ENCODE measurements around the gene SPON1.
"Not testable (repeated sequence)": the region's sequence is repeated elsewhere in the genome, so short reads cannot be mapped to it uniquely, and the experiment has no call there.

The SPON1 gene

DNA sequence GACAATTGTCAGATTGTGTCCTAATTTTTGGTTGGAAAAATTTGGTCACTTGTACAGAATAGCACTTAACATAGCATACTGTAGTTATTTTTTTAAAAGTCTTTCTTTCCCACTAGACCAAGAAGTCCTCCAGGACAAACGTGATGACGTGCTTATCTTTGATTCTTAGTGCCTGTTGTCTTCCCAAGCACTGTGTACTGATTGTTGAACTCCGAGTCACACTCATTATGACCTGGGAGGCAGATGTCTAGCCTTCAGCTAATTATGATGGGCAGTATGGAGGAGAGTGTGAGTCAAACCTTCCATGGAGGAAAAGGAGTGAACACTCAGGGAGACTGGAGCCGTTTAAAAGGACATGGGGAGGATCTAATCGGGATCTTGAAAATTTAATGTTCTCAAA lies 119.8 kb downstream of the SPON1 start:
- CTCF ChIA-PET, result no interaction called here
- no peak for DNase-seq (ENCODE audit: extremely low spot score)

DNA sequence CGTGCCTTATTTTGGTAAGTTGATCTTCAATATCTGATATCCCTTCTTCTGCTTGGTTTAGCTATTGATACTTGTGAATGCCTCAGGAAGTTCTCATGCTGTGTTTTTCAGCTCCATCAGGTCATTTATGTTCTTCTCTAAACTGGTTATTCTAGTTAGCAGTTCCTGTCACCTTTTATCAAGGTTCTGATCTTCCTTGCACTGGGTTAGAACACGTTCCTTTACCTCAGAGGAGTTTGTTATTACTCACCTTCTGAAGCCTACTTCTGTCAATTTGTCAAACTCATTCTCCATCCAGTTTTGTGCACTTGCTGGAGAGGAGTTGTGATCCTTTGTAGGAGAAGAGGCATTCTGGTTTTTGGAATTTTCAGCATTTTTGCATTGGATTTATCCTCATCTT lies 126.3 kb downstream of the SPON1 start:
- CTCF ChIA-PET; POLR2A ChIA-PET; DNase-seq (ENCODE audit: extremely low spot score): not testable (repeated sequence)

More for the DNA sequence above, 119.8 kb downstream of the SPON1 start:
- TF ChIP-seq BHLHE40 (IDR thresholded peaks at IDR 0.05; ENCODE audit: borderline replicate concordance), result no peak
- TF ChIP-seq NFRKB (IDR thresholded peaks at IDR 0.05), result no peak
- TF ChIP-seq HDGF (IDR thresholded peaks at IDR 0.05; ENCODE audit: borderline replicate concordance), result no peak
- no peak for TF ChIP-seq FOXM1 (IDR thresholded peaks at IDR 0.05; ENCODE audit: borderline replicate concordance)
- no peak for TF ChIP-seq SP1 (IDR thresholded peaks at IDR 0.05)
- TF ChIP-seq FOXA1 (IDR thresholded peaks at IDR 0.05), result no peak
- TF ChIP-seq L3MBTL2 (conservative IDR thresholded peaks at IDR 0.05), result no peak
- no peak for TF ChIP-seq CTBP1 (IDR thresholded peaks at IDR 0.05; ENCODE audit: borderline replicate concordance)
- TF ChIP-seq, protein P1, sequence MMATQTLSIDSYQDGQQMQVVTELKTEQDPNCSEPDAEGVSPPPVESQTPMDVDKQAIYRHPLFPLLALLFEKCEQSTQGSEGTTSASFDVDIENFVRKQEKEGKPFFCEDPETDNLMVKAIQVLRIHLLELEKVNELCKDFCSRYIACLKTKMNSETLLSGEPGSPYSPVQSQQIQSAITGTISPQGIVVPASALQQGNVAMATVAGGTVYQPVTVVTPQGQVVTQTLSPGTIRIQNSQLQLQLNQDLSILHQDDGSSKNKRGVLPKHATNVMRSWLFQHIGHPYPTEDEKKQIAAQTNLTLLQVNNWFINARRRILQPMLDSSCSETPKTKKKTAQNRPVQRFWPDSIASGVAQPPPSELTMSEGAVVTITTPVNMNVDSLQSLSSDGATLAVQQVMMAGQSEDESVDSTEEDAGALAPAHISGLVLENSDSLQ (IDR thresholded peaks at IDR 0.05), result no peak
- no peak for TF ChIP-seq ZNF384 (IDR thresholded peaks at IDR 0.05)
- TF ChIP-seq FOXK2 (IDR thresholded peaks at IDR 0.05), result no peak
- TF ChIP-seq LEF1 (IDR thresholded peaks at IDR 0.05; ENCODE audit: borderline replicate concordance), result no peak
- no peak for TF ChIP-seq TARDBP (IDR thresholded peaks at IDR 0.05)
- TF ChIP-seq ARNT (IDR thresholded peaks at IDR 0.05), result no peak
- TF ChIP-seq SUZ12 (IDR thresholded peaks at IDR 0.05), result no peak
- TF ChIP-seq ELF4 (IDR thresholded peaks at IDR 0.05), result no peak
- POLR2A ChIA-PET, result no interaction called here

DNA sequence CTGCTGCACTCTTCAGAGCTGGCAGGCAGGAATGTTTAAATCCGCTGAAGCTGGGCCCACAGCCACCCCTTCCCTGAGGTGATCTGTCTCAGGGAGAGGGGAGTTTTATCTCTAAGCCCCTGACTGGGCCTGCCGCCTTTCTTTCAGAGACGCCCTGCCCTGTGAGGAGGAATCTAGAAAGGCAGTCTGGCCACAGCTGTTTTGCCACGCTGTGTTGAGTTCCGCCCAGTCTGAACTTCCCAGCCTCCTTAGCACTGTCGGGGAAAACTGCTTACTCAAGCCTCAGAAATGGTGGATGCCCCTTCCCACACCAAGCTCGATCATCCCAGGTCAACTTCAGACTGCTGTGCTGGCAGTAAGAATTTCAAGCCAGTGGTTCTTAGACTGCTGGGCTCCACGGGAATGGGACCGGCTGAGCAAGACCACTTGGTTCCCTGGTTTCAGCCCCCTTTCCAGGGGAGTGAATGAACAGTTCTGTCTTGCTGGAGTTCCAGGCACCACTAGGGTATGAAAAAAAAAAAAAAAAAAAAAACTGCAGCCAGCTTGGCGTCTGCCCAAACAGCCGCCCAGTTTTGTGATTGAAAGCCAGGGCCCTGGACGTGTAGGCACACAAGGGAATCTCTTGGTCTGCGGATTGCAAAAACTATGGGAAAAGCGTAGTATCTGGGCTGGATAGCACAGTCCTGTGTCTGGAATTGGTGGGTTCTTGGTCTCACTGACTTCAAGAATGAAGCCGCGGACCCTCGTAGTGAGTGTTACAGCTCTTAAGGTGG lies 127.4 kb downstream of the SPON1 start:
- ChIA-PET CTCF (interaction anchor here (0.7 kb wide), 1 partner anchor 11 kb away, joined by 3 read pairs; no protein-coding TSS in a partner anchor), POLR2A (no interaction called here)
- DNase-seq (ENCODE audit: extremely low spot score), result no peak
- no peak for TF ChIP-seq ELF4 (IDR thresholded peaks at IDR 0.05)
- TF ChIP-seq ZNF384 (IDR thresholded peaks at IDR 0.05), result no peak
- TF ChIP-seq HDGF (IDR thresholded peaks at IDR 0.05; ENCODE audit: borderline replicate concordance), result no peak
- TF ChIP-seq SUZ12 (IDR thresholded peaks at IDR 0.05), result no peak
- TF ChIP-seq ARNT (IDR thresholded peaks at IDR 0.05), result no peak
- TF ChIP-seq FOXM1 (IDR thresholded peaks at IDR 0.05; ENCODE audit: borderline replicate concordance), result no peak
- TF ChIP-seq BHLHE40 (IDR thresholded peaks at IDR 0.05; ENCODE audit: borderline replicate concordance), result no peak
- no peak for TF ChIP-seq SP1 (IDR thresholded peaks at IDR 0.05)
- TF ChIP-seq FOXA1 (IDR thresholded peaks at IDR 0.05), result no peak
- TF ChIP-seq TARDBP (IDR thresholded peaks at IDR 0.05), result no peak
- TF ChIP-seq FOXK2 (IDR thresholded peaks at IDR 0.05), result no peak
- no peak for TF ChIP-seq LEF1 (IDR thresholded peaks at IDR 0.05; ENCODE audit: borderline replicate concordance)
- no peak for TF ChIP-seq CTBP1 (IDR thresholded peaks at IDR 0.05; ENCODE audit: borderline replicate concordance)
- no peak for TF ChIP-seq L3MBTL2 (conservative IDR thresholded peaks at IDR 0.05)
- TF ChIP-seq NFRKB (IDR thresholded peaks at IDR 0.05), result no peak
- TF ChIP-seq, protein P1 (IDR thresholded peaks at IDR 0.05), result no peak

DNA sequence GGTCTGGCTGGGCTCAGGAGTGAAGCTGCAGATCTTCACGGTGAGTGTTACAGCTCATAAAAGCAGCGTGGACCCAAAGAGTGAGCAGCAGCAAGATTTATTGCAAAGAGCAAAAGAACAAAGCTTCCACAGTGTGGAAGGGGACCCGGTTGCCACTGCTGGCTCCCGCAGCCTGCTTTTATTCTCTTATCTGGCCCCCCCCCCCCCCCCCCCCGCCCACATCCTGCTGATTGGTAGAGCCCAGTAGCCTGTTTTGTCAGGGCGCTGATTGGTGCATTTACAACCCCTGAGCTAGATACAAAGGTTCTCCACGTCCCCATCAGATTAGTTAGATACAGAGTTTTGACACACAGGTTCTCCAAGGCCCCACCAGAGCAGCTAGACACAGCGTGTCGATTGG lies 128.1 kb downstream of the SPON1 start:
- POLR2A ChIA-PET; CTCF ChIA-PET; DNase-seq (ENCODE audit: extremely low spot score): not testable (repeated sequence)

DNA sequence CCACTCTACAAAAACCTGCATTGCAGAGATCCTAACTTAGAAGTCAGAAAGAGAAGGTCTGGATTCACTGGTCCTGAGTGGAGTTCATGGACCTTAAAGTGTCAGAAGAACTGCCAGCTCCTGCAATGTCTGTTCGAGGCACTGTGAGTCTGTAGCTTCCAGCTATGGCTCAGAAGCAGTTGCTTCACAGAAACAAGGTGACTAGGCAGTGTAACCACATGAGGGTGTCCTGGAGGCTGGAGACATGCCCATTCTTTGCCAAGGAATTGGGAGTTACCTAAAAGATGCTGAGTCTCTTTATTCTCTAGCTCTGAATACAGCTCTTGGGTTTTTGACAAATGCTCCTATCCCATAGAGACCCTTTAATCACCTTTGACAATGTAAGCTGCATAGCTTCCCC lies 130.5 kb downstream of the SPON1 start:
- CTCF ChIA-PET, result no interaction called here
- TF ChIP-seq SP1 (IDR thresholded peaks at IDR 0.05) (no peak), L3MBTL2 (conservative IDR thresholded peaks at IDR 0.05) (no peak), SUZ12 (IDR thresholded peaks at IDR 0.05) (no peak), TARDBP (IDR thresholded peaks at IDR 0.05) (no peak), ZNF384 (IDR thresholded peaks at IDR 0.05) (no peak), HDGF (IDR thresholded peaks at IDR 0.05; ENCODE audit: borderline replicate concordance) (no peak), LEF1 (IDR thresholded peaks at IDR 0.05; ENCODE audit: borderline replicate concordance) (no peak), ELF4 (IDR thresholded peaks at IDR 0.05) (no peak), FOXA1 (IDR thresholded peaks at IDR 0.05) (no peak), ARNT (IDR thresholded peaks at IDR 0.05) (no peak), CTBP1 (IDR thresholded peaks at IDR 0.05; ENCODE audit: borderline replicate concordance) (no peak), BHLHE40 (IDR thresholded peaks at IDR 0.05; ENCODE audit: borderline replicate concordance) (no peak), FOXM1 (IDR thresholded peaks at IDR 0.05; ENCODE audit: borderline replicate concordance) (no peak), FOXK2 (IDR thresholded peaks at IDR 0.05) (no peak), NFRKB (IDR thresholded peaks at IDR 0.05) (no peak)
- TF ChIP-seq, protein P1 (IDR thresholded peaks at IDR 0.05), result no peak
- POLR2A ChIA-PET, result no interaction called here

DNA sequence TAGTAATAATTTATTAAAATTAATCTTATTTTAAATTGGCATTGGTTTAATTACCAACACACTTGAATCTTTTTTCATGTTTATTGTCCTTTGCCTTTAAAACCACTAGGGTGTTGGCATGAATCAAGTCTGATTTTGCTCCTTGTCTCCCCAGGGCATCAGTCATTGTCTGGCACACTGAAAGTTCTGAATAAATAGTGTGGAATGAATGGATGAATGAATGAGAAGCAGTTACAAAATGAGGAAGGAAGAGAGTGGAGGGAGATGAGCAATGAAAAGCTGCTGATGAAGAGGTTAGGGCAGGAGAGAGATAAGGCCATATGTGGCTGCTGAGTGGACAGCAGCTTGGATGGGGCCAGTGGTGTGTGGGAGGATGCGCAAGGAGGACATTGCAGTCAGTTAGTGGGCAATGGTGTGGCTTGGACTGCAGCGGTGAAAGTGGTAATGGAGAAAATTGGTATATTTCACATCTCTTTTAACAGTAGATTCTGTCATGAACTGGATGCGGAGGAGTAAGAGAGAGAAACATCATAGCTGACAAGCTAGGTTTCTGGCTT lies 132.0 kb downstream of the SPON1 start:
- CTCF ChIA-PET, result no interaction called here
- POLR2A ChIA-PET, result no interaction called here
- TF ChIP-seq SUZ12 (IDR thresholded peaks at IDR 0.05), result no peak
- TF ChIP-seq ZNF384 (IDR thresholded peaks at IDR 0.05), result no peak
- no peak for DNase-seq (ENCODE audit: extremely low spot score)

More for the DNA sequence above, 130.5 kb downstream of the SPON1 start:
- no peak for DNase-seq (ENCODE audit: extremely low spot score)
